Measurements from ENCODE around the gene UGGT1. TPM values are rescaled to one million over a fixed set of nuclear protein-coding genes. Genes with fewer than 3 reads are reported as not detected.
"Not testable (repeated sequence)": the region's sequence is repeated elsewhere in the genome, so short reads cannot be mapped to it uniquely, and the experiment has no call there.

Gene UGGT1
- total RNA-seq, 1 donor from 2014 or later, result 67.9 TPM

GRCh38 chr2:128169094-128169493 lies 78.1 kb downstream of the UGGT1 start:
- Mint-ChIP-seq H3K27ac (ENCODE audit: unreplicated experiment) (no peak overlapping the region), H3K9me3 (ENCODE audit: unreplicated experiment) (no peaks in the 10 kb centered on the region), H3K4me1 (ENCODE audit: low read depth, unreplicated experiment) (peaks cover 9% of the 10 kb centered on the region), H3K4me3 (ENCODE audit: unreplicated experiment) (no peak overlapping the region), H3K36me3 (ENCODE audit: unreplicated experiment) (no peaks in the 10 kb centered on the region), H3K27me3 (ENCODE audit: unreplicated experiment) (no peaks in the 10 kb centered on the region)
- no peak for DNase-seq
- no peak for TF ChIP-seq CTCF (IDR thresholded peaks at IDR 0.05; ENCODE audit: partially characterized antibody, unreplicated experiment)

- no peaks in the 10 kb centered on the region for H3K9me3 Mint-ChIP-seq (ENCODE audit: unreplicated experiment)
- no peaks in the 10 kb centered on the region for H3K27me3 Mint-ChIP-seq (ENCODE audit: unreplicated experiment)
- no peak overlapping the region for H3K4me3 Mint-ChIP-seq (ENCODE audit: unreplicated experiment)
- DNase-seq, result no peak
- no peak overlapping the region for H3K27ac Mint-ChIP-seq (ENCODE audit: unreplicated experiment)
- peaks cover 9% of the 10 kb centered on the region for H3K4me1 Mint-ChIP-seq (ENCODE audit: low read depth, unreplicated experiment)
- no peaks in the 10 kb centered on the region for H3K36me3 Mint-ChIP-seq (ENCODE audit: unreplicated experiment)
- TF ChIP-seq CTCF (IDR thresholded peaks at IDR 0.05; ENCODE audit: partially characterized antibody, unreplicated experiment), result no peak
Measured at GRCh38 chr2:128169497-128169896, 78.5 kb downstream of the UGGT1 start.

- Mint-ChIP-seq H3K27ac (ENCODE audit: unreplicated experiment) (no peak overlapping the region), H3K9me3 (ENCODE audit: unreplicated experiment) (no peaks in the 10 kb centered on the region), H3K4me1 (ENCODE audit: low read depth, unreplicated experiment) (peaks cover 9% of the 10 kb centered on the region), H3K27me3 (ENCODE audit: unreplicated experiment) (no peaks in the 10 kb centered on the region), H3K36me3 (ENCODE audit: unreplicated experiment) (no peaks in the 10 kb centered on the region), H3K4me3 (ENCODE audit: unreplicated experiment) (no peak overlapping the region)
- no peak for DNase-seq
- no peak for TF ChIP-seq CTCF (IDR thresholded peaks at IDR 0.05; ENCODE audit: partially characterized antibody, unreplicated experiment)
Measured at GRCh38 chr2:128169933-128170709, 79.1 kb downstream of the UGGT1 start.

- no peak for TF ChIP-seq CTCF (IDR thresholded peaks at IDR 0.05; ENCODE audit: partially characterized antibody, unreplicated experiment)
- no peaks in the 10 kb centered on the region for H3K9me3 Mint-ChIP-seq (ENCODE audit: unreplicated experiment)
- peaks cover 9% of the 10 kb centered on the region for H3K4me1 Mint-ChIP-seq (ENCODE audit: low read depth, unreplicated experiment)
- no peak overlapping the region for H3K4me3 Mint-ChIP-seq (ENCODE audit: unreplicated experiment)
- H3K36me3 Mint-ChIP-seq (ENCODE audit: unreplicated experiment), result no peaks in the 10 kb centered on the region
- H3K27me3 Mint-ChIP-seq (ENCODE audit: unreplicated experiment), result no peaks in the 10 kb centered on the region
- H3K27ac Mint-ChIP-seq (ENCODE audit: unreplicated experiment), result no peak overlapping the region
- no peak for DNase-seq
Measured at GRCh38 chr2:128170776-128171175, 79.8 kb downstream of the UGGT1 start.

GRCh38 chr2:128172191-128172590 lies 81.2 kb downstream of the UGGT1 start:
- H3K36me3 Mint-ChIP-seq (ENCODE audit: unreplicated experiment), result no peaks in the 10 kb centered on the region
- H3K9me3 Mint-ChIP-seq (ENCODE audit: unreplicated experiment), result no peaks in the 10 kb centered on the region
- DNase-seq, result no peak
- H3K27ac Mint-ChIP-seq (ENCODE audit: unreplicated experiment), result no peak overlapping the region
- H3K27me3 Mint-ChIP-seq (ENCODE audit: unreplicated experiment), result no peaks in the 10 kb centered on the region
- H3K4me1 Mint-ChIP-seq (ENCODE audit: low read depth, unreplicated experiment), result peaks cover 7% of the 10 kb centered on the region
- peak; percentile 35 for TF ChIP-seq CTCF (IDR thresholded peaks at IDR 0.05; ENCODE audit: partially characterized antibody, unreplicated experiment)
- no peak overlapping the region for H3K4me3 Mint-ChIP-seq (ENCODE audit: unreplicated experiment)

GRCh38 chr2:128174067-128174466 lies 83.1 kb downstream of the UGGT1 start:
- not testable (repeated sequence) for H3K4me3 Mint-ChIP-seq (ENCODE audit: unreplicated experiment); H3K36me3 Mint-ChIP-seq (ENCODE audit: unreplicated experiment); H3K9me3 Mint-ChIP-seq (ENCODE audit: unreplicated experiment); H3K4me1 Mint-ChIP-seq (ENCODE audit: low read depth, unreplicated experiment); H3K27ac Mint-ChIP-seq (ENCODE audit: unreplicated experiment); DNase-seq; H3K27me3 Mint-ChIP-seq (ENCODE audit: unreplicated experiment)

All from glutamatergic neuron (in vitro differentiated cells).